ENCODE results near the gene GRK6.
A peak's percentile ranks its signal among the peaks of the same experiment; 100 is the strongest.

Gene GRK6

DNA sequence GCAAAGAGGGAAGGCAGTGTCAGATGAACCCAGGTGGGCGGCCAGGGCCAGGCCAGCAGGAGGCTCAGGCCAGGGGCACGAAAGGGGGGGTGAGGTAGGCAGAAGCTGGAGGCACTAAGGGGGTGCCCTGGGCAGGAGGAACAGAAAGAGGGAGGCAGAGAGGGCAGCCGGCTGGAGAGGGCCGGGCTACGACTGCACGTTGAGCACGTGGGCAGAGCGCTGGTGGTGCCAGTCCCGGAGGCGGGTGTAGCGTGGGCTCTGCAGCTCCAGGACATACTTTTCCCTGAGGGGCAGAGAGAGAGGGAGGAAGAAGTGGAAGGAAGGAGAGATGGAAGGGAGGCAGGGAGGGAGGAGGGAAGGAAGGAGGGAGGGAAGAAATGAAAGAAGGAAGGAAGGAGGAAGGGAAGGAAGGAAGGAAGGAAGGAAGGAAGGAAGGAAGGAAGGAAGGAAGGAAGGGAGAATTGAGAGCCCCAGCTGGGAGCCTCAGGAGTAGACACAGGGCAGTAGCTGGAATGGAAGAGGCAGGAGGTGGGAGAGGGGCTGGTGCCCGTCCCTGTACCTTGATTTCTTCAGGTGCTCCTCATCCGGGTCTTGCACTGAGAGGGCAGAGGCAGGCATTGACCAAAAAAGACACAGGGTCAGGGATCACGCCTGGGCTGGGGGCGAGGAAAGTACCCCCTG is 64.0 kb downstream of the GRK6 start:
- TF ChIP-seq FOXM1 (IDR thresholded peaks at IDR 0.05; ENCODE audit: borderline replicate concordance, low read depth) = no peak
- no peak for TF ChIP-seq TCF12 (IDR thresholded peaks at IDR 0.05; ENCODE audit: low read depth)
- no peak for TF ChIP-seq EGR1 (IDR thresholded peaks at IDR 0.05)
- TF ChIP-seq CEBPB (IDR thresholded peaks at IDR 0.05) = no peak

DNA sequence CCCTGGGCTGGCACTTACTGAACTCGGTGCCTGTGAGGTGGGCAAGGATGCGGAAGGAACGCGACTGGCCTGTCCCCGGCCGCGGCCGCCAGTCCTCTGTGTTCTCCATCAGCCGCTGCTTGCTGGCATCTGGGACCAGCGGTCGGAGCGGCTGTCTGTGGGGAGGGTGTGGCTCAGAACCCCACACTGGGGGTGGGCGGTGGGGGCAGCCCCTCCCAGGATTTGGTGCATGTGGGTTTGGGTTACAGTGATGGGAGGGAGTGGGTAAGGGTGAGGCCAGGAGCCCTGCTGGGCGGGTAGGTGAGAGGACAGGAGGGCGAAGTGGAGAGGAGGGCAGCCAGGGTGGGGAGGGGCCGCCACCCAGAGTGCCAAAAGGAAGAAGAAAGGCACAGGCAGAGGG is 64.5 kb downstream of the GRK6 start:
- no peak for TF ChIP-seq ZBTB7A (IDR thresholded peaks at IDR 0.05; ENCODE audit: low read depth)
- no peak for TF ChIP-seq YY1 (IDR thresholded peaks at IDR 0.05; ENCODE audit: low read depth)
- TF ChIP-seq TAF1 (IDR thresholded peaks at IDR 0.05; ENCODE audit: low read depth) = no peak
- no peak for TF ChIP-seq EP300 (IDR thresholded peaks at IDR 0.05; ENCODE audit: borderline replicate concordance)
- no peak for TF ChIP-seq REST (IDR thresholded peaks at IDR 0.05; ENCODE audit: low read depth)
- no peak for TF ChIP-seq TEAD4 (IDR thresholded peaks at IDR 0.05)
- TF ChIP-seq, protein P1, sequence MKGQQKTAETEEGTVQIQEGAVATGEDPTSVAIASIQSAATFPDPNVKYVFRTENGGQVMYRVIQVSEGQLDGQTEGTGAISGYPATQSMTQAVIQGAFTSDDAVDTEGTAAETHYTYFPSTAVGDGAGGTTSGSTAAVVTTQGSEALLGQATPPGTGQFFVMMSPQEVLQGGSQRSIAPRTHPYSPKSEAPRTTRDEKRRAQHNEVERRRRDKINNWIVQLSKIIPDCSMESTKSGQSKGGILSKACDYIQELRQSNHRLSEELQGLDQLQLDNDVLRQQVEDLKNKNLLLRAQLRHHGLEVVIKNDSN (IDR thresholded peaks at IDR 0.05) = no peak
- TF ChIP-seq TCF12 (IDR thresholded peaks at IDR 0.05; ENCODE audit: low read depth) = no peak
- no peak for TF ChIP-seq CREB1 (IDR thresholded peaks at IDR 0.05; ENCODE audit: low read depth)
- TF ChIP-seq RAD21 (IDR thresholded peaks at IDR 0.05; ENCODE audit: low read depth) = no peak
- TF ChIP-seq NFIC (IDR thresholded peaks at IDR 0.05) = no peak
- TF ChIP-seq CEBPB (IDR thresholded peaks at IDR 0.05) = no peak
- no peak for TF ChIP-seq EGR1 (IDR thresholded peaks at IDR 0.05)
- TF ChIP-seq FOXM1 (IDR thresholded peaks at IDR 0.05; ENCODE audit: borderline replicate concordance, low read depth) = no peak
- no peak for TF ChIP-seq MAX (IDR thresholded peaks at IDR 0.05)

DNA sequence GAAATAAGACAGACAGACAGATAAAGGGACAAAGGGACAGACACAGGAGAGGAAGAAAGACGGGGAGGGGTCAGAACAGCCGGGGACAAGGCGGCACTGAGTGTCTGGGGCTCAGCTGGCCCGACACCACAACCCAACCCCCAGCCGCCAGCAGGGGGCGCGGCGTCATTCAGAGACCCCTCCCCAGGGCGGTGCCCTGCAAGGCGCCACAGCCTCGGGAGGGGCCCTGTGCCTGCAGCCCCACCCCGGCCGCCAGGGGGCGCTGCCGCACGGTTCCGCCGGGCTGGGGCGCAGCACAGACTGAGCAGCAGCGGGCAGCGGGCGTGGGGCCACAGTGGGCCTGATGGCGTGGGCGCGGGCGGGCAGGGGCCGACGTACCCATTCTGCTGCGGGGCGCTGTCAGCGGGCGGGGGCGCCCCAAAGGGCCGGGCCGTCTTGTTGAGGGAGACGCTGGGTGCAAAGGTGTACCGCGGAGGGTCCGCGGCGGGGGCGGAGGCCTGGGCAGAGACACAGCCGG is 65.0 kb downstream of the GRK6 start:
- TF ChIP-seq MAX (IDR thresholded peaks at IDR 0.05) = no peak
- TF ChIP-seq ZBTB7A (IDR thresholded peaks at IDR 0.05; ENCODE audit: low read depth) = peak; percentile 76
- TF ChIP-seq REST (IDR thresholded peaks at IDR 0.05; ENCODE audit: low read depth) = no peak
- peak; percentile 49; the same call in 1 of the 2 replicates for TF ChIP-seq RAD21 (IDR thresholded peaks at IDR 0.05; ENCODE audit: low read depth)
- TF ChIP-seq EP300 (IDR thresholded peaks at IDR 0.05; ENCODE audit: borderline replicate concordance) = no peak

DNA sequence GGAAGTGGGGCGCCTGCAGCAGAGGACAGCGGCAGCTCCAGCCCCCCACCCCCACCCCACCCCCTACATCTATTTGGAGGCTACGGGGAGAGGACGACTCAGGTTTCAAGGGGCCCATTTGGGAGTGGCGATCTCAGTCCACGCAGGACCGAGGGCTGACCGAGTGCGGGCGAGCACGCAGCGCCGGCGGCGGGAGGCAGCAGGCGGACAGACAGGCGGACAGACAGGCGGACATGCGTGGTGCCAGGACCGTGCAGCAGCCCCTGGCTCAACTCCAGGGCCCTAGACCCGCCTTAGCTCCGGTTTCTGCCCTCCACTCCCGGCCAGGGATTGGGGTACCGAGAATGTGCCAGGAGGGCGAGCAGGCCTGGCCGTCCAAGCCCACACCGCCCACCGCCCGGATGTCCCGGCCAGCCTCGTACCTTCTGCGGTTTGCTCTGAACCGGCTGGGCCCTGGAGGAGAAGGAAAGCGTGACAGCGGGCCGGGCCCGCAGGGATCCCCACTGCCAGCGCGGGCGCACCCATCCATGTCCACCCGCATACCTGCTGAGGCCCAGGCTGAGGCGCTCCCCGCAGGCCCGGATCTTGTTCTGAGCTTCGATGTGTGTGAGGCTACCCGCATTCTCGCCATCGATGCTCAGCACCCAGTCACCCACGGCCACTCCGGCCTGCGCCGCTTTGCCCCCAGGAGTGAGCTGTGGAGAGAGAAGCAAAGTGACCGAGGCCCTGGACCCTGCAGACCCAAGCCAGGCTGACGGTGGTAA is 65.7 kb downstream of the GRK6 start:
- TF ChIP-seq EGR1 (IDR thresholded peaks at IDR 0.05) = no peak
- no peak for TF ChIP-seq MAX (IDR thresholded peaks at IDR 0.05)
- no peak for TF ChIP-seq TCF12 (IDR thresholded peaks at IDR 0.05; ENCODE audit: low read depth)
- TF ChIP-seq REST (IDR thresholded peaks at IDR 0.05; ENCODE audit: low read depth) = no peak
- TF ChIP-seq ZBTB7A (IDR thresholded peaks at IDR 0.05; ENCODE audit: low read depth) = no peak
- no peak for TF ChIP-seq TAF1 (IDR thresholded peaks at IDR 0.05; ENCODE audit: low read depth)
- TF ChIP-seq FOXM1 (IDR thresholded peaks at IDR 0.05; ENCODE audit: borderline replicate concordance, low read depth) = no peak

All from Ishikawa (cell line).